Astrocyte of the cerebellum (primary cell): Measurements from ENCODE around the gene NAV1.

Experiments
- DNase-seq: peaks from one replicate; pipeline ENCODE4 v3.0.0-alpha.2; 2011; ENCODE audit warnings: low read depth
- H3K4me3 ChIP-seq: 2 replicates; pipeline ENCODE4 v1.5.1; 2011; ENCODE audit warnings: mild to moderate bottlenecking, low read depth, low read length, moderate library complexity
- in situ Hi-C: cut with HindIII; loops from 2 replicates; pipeline ENCODE4 v1.10.0; 2017; ENCODE audit warnings: low sequenced_read_pairs
- TF ChIP-seq, protein P1 (sequence below): IDR thresholded peaks from 2 replicates; pipeline ENCODE4 v1.5.1; 2012; ENCODE audit warnings: low read length, low read depth, moderate library complexity, mild to moderate bottlenecking; ENCODE audit errors: missing control alignments

Gene NAV1

DNA sequence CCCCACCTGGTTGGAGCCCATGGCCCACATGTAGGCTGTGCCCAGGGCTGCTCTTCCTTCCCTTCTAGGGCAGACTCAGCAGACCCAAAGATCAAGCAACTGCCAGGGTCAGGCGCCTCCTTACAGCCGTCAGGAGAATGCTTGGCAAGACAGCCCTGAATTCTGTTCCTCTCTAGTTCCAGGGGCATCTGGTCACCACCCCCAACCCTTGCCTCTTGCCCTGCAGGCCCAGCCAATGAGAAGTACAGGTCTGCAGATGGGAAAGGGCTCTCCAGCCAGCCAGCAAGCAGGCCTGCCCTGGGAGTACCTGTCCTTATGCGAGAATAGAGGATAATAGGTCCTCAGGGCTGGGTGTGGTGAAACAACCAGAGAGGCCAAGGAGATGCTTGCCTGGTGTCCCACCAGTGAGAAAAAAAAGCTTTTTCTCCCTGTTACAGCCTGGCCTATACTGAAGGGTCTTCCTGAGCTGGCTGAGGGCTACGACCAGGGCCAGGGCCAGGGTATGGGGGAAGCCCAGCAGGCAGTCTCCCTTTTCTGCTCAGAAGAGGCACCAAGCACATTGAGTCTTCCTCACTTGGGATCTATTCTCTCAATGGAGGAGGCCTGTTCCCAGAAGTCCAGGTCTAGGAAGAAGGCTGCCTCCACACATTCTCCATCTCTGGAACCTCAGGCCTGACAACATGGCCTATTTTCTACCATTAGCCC lies 31.4 kb downstream of the NAV1 start:
- TF ChIP-seq, protein P1, sequence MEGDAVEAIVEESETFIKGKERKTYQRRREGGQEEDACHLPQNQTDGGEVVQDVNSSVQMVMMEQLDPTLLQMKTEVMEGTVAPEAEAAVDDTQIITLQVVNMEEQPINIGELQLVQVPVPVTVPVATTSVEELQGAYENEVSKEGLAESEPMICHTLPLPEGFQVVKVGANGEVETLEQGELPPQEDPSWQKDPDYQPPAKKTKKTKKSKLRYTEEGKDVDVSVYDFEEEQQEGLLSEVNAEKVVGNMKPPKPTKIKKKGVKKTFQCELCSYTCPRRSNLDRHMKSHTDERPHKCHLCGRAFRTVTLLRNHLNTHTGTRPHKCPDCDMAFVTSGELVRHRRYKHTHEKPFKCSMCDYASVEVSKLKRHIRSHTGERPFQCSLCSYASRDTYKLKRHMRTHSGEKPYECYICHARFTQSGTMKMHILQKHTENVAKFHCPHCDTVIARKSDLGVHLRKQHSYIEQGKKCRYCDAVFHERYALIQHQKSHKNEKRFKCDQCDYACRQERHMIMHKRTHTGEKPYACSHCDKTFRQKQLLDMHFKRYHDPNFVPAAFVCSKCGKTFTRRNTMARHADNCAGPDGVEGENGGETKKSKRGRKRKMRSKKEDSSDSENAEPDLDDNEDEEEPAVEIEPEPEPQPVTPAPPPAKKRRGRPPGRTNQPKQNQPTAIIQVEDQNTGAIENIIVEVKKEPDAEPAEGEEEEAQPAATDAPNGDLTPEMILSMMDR, result no peak
- DNase-seq, result no peak
- no peak overlapping the region for H3K4me3 ChIP-seq
- in situ Hi-C loops, result no loop called here

DNA sequence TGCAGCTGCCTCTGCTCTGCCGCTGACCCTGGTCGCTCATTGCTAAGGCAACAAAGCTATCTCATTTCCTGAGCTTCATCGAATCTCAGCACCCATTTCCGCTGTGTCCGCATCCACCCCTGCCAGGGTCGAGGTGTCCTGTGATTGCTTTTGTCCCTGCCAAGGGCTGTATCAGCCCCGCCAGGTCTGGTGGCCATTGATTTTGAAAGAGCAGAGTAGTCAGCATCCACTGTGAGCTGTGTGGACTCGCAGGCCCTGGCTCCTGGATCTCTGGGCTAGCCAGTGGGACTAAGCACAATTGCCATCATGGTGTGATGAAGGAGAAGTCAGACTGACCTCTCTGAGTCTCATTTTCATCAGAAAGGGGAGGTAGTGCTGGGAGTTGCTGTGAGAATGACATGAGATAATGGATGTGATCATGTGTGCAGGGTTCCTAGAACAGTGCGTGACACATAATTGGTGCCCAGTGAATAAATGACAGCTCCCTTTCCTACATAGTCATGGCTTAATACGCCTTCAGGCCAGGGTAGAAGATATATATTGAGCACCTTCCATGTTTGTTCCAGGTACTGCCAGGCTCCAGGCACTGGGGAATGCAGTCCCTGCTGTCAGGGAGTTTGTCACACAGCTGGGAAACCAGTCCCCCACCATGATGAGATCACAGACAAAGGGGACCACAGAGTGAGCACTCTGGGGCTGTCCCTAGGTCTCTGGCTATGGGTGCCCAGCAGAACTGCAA lies 32.1 kb downstream of the NAV1 start:
- in situ Hi-C loops, result no loop called here
- TF ChIP-seq, protein P1, result no peak
- no peak overlapping the region for H3K4me3 ChIP-seq
- DNase-seq, result no peak

DNA sequence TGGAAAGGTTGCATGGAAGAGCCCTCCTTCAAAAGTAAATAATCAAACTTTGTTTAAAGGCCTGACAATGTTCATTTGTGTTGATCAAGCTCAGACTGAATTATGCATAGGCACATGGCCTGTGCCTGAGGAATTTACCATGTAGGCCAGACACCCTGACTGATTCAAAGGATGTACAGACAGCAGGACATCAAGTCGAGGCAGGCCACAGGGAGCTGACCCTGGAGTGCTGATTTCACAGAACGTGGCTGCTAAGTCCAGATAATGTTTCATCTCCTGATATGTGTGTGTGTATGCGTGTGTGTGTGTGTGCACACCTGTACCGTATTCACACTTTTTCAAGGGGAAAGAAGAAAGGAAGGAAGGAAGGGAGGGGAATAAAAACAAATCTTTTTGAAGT lies 34.1 kb downstream of the NAV1 start:
- H3K4me3 ChIP-seq, result no peak overlapping the region
- no peak for DNase-seq
- in situ Hi-C loops, result no loop called here
- TF ChIP-seq, protein P1, result no peak

DNA sequence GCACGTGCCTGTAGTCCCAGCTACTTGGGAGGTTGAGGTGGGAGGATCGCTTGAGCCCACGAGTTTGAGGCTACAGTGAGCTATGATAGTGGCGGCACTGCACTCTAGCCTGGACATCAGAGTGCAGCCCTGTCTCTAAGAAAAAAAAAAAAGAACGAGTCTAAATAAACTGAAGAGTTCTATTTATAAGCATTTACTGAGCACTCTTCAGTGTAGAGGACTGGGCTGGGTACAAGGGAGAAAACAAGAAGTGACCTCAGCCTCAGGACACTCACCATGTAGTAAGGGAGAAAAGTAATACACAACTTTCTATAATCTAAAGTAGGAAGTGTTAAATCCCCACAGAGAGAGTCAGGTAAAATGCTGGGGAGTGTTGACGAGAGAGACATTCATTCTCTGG lies 35.0 kb downstream of the NAV1 start:
- H3K4me3 ChIP-seq, result no peak overlapping the region
- TF ChIP-seq, protein P1, result no peak
- DNase-seq, result no peak
- in situ Hi-C loops, result no loop called here

DNA sequence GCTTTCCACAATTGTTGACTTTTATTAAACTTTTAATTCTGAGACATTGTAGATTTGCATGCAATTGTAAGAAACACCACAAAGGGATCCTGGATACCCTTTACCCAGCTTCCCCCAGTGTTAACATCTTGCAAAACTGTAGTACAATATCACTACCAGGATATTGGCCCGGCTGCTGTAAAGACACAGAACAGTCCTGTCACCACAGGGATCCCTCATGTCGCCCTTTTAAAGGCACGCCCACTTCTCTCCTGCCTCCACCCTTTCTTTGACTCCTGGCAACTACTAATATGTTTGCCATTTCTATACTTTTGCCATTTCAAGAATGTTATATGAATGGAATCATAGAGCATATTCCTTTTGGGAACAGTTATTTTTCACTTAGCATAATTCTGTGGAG lies 37.0 kb downstream of the NAV1 start:
- in situ Hi-C loops, result no loop called here
- TF ChIP-seq, protein P1, result no peak
- no peak for DNase-seq
- H3K4me3 ChIP-seq, result no peak overlapping the region

DNA sequence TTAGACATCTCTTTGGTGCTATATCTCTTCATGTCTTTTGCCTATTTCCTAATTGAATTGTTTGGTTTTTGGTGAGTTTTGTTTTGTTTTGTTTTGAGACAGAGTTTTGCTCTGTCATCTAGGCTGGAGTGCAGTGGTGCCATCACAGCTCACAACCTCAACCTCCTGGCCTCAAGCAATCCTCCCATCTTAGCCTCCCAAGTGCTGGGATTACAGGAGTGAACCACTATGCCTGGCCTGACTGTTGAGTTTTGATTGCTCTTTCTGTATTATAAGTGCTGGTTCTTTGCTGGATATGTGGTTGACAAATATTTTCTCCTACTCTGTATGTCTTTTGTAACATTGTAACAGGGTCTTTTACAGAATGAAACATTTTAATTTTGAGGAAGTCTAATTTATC lies 38.0 kb downstream of the NAV1 start:
- TF ChIP-seq, protein P1, result no peak
- in situ Hi-C loops, result no loop called here
- DNase-seq, result no peak
- H3K4me3 ChIP-seq, result no peak overlapping the region
